DND-41 (cell line): ENCODE measurements around the gene FAM53B.
A peak's percentile ranks its signal among the peaks of the same experiment; 100 is the strongest.

ENCODE experiments used
- ATAC-seq: fragments of 200-7000 bp; cut with Tn5 transposase; 3 replicates; pipeline ENCODE4 v1.9.1; 2021; ENCODE audit warnings: low read depth; ENCODE audit not compliant: insufficient read depth
- DNase-seq: peaks from one replicate; pipeline ENCODE4 v3.0.0-alpha.2; 2020
- H2AFZ ChIP-seq: 2 replicates; pipeline ENCODE4 v1.6.0; 2012; ENCODE audit warnings: low read depth, low read length
- H3K27ac ChIP-seq: 2 replicates; pipeline ENCODE4 v1.5.1; 2012; ENCODE audit warnings: low read length, inconsistent platforms
- H3K27me3 ChIP-seq: fragments of 200-600 bp; sonication (generic); 2 replicates; pipeline ENCODE4 v1.6.0; 2012; ENCODE audit warnings: low read length, mild to moderate bottlenecking, inconsistent platforms; ENCODE audit not compliant: insufficient read depth, poor library complexity
- H3K36me3 ChIP-seq: 2 replicates; pipeline ENCODE4 v1.5.1; 2012; ENCODE audit warnings: low read length, inconsistent platforms; ENCODE audit not compliant: insufficient read depth
- H3K4me1 ChIP-seq: 2 replicates; pipeline ENCODE4 v1.5.1; 2012; ENCODE audit warnings: mild to moderate bottlenecking, low read length; ENCODE audit not compliant: insufficient read depth
- H3K4me2 ChIP-seq: 2 replicates; pipeline ENCODE4 v1.6.0; 2012; ENCODE audit warnings: mild to moderate bottlenecking, moderate library complexity, low read length, inconsistent platforms; ENCODE audit not compliant: insufficient read depth
- H3K4me3 ChIP-seq, 2 experiments: fragments of 200-600 bp in 1 of 2; shearing (Covaris generic) in 1 of 2; 2 replicates each; pipeline ENCODE4 v1.5.1; 2012 to 2016; ENCODE audit warnings: inconsistent platforms in 2 of 2, low read length in 2 of 2, mild to moderate bottlenecking in 2 of 2, low read depth in 1 of 2, moderate library complexity in 1 of 2
- H3K79me2 ChIP-seq: 2 replicates; pipeline ENCODE4 v1.6.0; 2012; ENCODE audit warnings: low read length, inconsistent platforms; ENCODE audit not compliant: insufficient read depth
- H3K9ac ChIP-seq: 2 replicates; pipeline ENCODE4 v1.6.0; 2012; ENCODE audit warnings: low read depth, mild to moderate bottlenecking, inconsistent platforms, low read length, moderate library complexity
- H3K9me3 ChIP-seq: 2 replicates; pipeline ENCODE4 v1.5.1; 2012; ENCODE audit warnings: low read length, moderate library complexity, mild to moderate bottlenecking, inconsistent platforms; ENCODE audit not compliant: insufficient read depth, severe bottlenecking
- H4K20me1 ChIP-seq: 2 replicates; pipeline ENCODE4 v1.6.0; 2012; ENCODE audit warnings: low read length; ENCODE audit not compliant: insufficient read depth
- CTCF ChIP-seq: IDR thresholded peaks from 2 replicates; pipeline ENCODE4 v1.5.1; 2012; ENCODE audit warnings: borderline replicate concordance, low read length, moderate library complexity, mild to moderate bottlenecking; ENCODE audit not compliant: poor library complexity, severe bottlenecking; ENCODE audit errors: extremely low read depth
- EZH2 ChIP-seq: IDR thresholded peaks from 3 replicates; pipeline ENCODE4 v1.6.1; 2012; ENCODE audit warnings: borderline replicate concordance, low read depth, mild to moderate bottlenecking, moderate library complexity, low read length, inconsistent platforms; ENCODE audit not compliant: severe bottlenecking

Gene FAM53B

GRCh38 chr10:124661660-124662180 is 82.5 kb downstream of the FAM53B start:
- H3K4me1 ChIP-seq: peaks cover 66% of the 10 kb centered on the region
- peaks cover 97% of the 10 kb centered on the region for H3K79me2 ChIP-seq
- peaks cover 83% of the 10 kb centered on the region for H4K20me1 ChIP-seq
- DNase-seq: no peak
- peak overlapping the region; percentile 50 for H3K27ac ChIP-seq
- no peaks in the 10 kb centered on the region for H3K9me3 ChIP-seq
- peaks cover 79% of the 10 kb centered on the region for H3K36me3 ChIP-seq
- no peaks in the 10 kb centered on the region for H3K27me3 ChIP-seq
- H3K9ac ChIP-seq: no peak overlapping the region
- H3K4me2 ChIP-seq: no peak overlapping the region
- no peak overlapping the region for H2AFZ ChIP-seq
- TF ChIP-seq EZH2: no peak
- no peak for TF ChIP-seq CTCF
- H3K4me3 ChIP-seq: no peak overlapping the region
- ATAC-seq: no peak

- H3K4me3 ChIP-seq: no peak overlapping the region
- TF ChIP-seq CTCF: no peak
- H3K27me3 ChIP-seq: no peaks in the 10 kb centered on the region
- H3K4me1 ChIP-seq: peaks cover 77% of the 10 kb centered on the region
- peaks cover 97% of the 10 kb centered on the region for H3K79me2 ChIP-seq
- DNase-seq: no peak
- no peak overlapping the region for H3K9ac ChIP-seq
- no peaks in the 10 kb centered on the region for H3K9me3 ChIP-seq
- H4K20me1 ChIP-seq: peaks cover 72% of the 10 kb centered on the region
- H2AFZ ChIP-seq: no peak overlapping the region
- H3K27ac ChIP-seq: peak overlapping the region; percentile 84
- H3K36me3 ChIP-seq: peaks cover 79% of the 10 kb centered on the region
- ATAC-seq: no peak
- no peak overlapping the region for H3K4me2 ChIP-seq
Measured at GRCh38 chr10:124660404-124661125, 83.6 kb downstream of the FAM53B start.

- H3K9ac ChIP-seq: 0 out of 2 replicates have a peak overlapping the region, but pooled peaks have one; percentile 37
- no peaks in the 10 kb centered on the region for H3K27me3 ChIP-seq
- DNase-seq: peak; percentile 74
- no peak overlapping the region for H3K4me2 ChIP-seq
- peaks cover 79% of the 10 kb centered on the region for H3K36me3 ChIP-seq
- H3K4me3 ChIP-seq: no peak overlapping the region
- no peaks in the 10 kb centered on the region for H3K9me3 ChIP-seq
- H2AFZ ChIP-seq: no peak overlapping the region
- H4K20me1 ChIP-seq: peaks cover 61% of the 10 kb centered on the region
- peak overlapping the region; percentile 84 for H3K27ac ChIP-seq
- peaks cover 89% of the 10 kb centered on the region for H3K4me1 ChIP-seq
- TF ChIP-seq CTCF: no peak
- no peak for TF ChIP-seq EZH2
- H3K79me2 ChIP-seq: peaks cover 97% of the 10 kb centered on the region
- peak; percentile 66 for ATAC-seq
Measured at GRCh38 chr10:124659380-124659779, 84.8 kb downstream of the FAM53B start.
